HG02763 (cell line): ENCODE measurements around the gene TXNDC12.
A peak's percentile ranks its signal among the peaks of the same experiment; 100 is the strongest.
"Not testable (repeated sequence)": the region's sequence is repeated elsewhere in the genome, so short reads cannot be mapped to it uniquely, and the experiment has no call there.

Experiments
- ATAC-seq: cut with Tn5 transposase; IDR thresholded peaks from one replicate; pipeline ENCODE4 v1.9.1; 2021; ENCODE audit warnings: mild to moderate bottlenecking, moderate library complexity; ENCODE audit not compliant: unreplicated experiment

The TXNDC12 gene

GRCh38 chr1:52055066-52055865, at the start of gene TXNDC12:
TXNDC12 (minus strand) TSS chr1:52055191; CDS start chr1:52055096, 95 bp downstream.
- peak; percentile 49 for ATAC-seq

GRCh38 chr1:52102336-52103013, 47.5 kb upstream of the TXNDC12 start:
- no peak for ATAC-seq

- ATAC-seq = no peak
These were observed 43.3 kb upstream of the TXNDC12 start for GRCh38 chr1:52098139-52098871.

GRCh38 chr1:52096216-52096615, 41.2 kb upstream of the TXNDC12 start:
- ATAC-seq = no peak

- not testable (repeated sequence) for ATAC-seq
These were observed 39.3 kb upstream of the TXNDC12 start for GRCh38 chr1:52094300-52094699.

GRCh38 chr1:52087892-52088291, 32.9 kb upstream of the TXNDC12 start:
- ATAC-seq = not testable (repeated sequence)

GRCh38 chr1:52080014-52080415, 25.0 kb upstream of the TXNDC12 start:
- ATAC-seq = no peak

GRCh38 chr1:52077277-52077676, 22.3 kb upstream of the TXNDC12 start:
- ATAC-seq = not testable (repeated sequence)

- ATAC-seq = no peak
These were observed 17.3 kb upstream of the TXNDC12 start for GRCh38 chr1:52072291-52072690.

- ATAC-seq = no peak
These were observed 15.7 kb upstream of the TXNDC12 start for GRCh38 chr1:52070704-52071103.

GRCh38 chr1:52063192-52063591, 8.2 kb upstream of the TXNDC12 start:
- no peak for ATAC-seq

- no peak for ATAC-seq
These were observed 5.8 kb upstream of the TXNDC12 start for GRCh38 chr1:52060822-52061221.

GRCh38 chr1:52059888-52060287, 4.9 kb upstream of the TXNDC12 start:
- ATAC-seq = no peak

- ATAC-seq = no peak
These were observed 4.3 kb upstream of the TXNDC12 start for GRCh38 chr1:52059321-52059720.

- ATAC-seq = no peak
These were observed 3.0 kb upstream of the TXNDC12 start for GRCh38 chr1:52057876-52058415.

- no peak for ATAC-seq
These were observed 2.3 kb upstream of the TXNDC12 start for GRCh38 chr1:52057255-52057654.

- ATAC-seq = no peak
These were observed 1.9 kb upstream of the TXNDC12 start for GRCh38 chr1:52056937-52057231.

- ATAC-seq = peak; percentile 75
These were observed 1.4 kb upstream of the TXNDC12 start, which contains the start of gene BTF3L4 for GRCh38 chr1:52056163-52056936. BTF3L4 (plus strand) TSS chr1:52056295; CDS start chr1:52059848, 3,553 bp downstream.

- no peak for ATAC-seq
These were observed 823 bp upstream of the TXNDC12 start for GRCh38 chr1:52055866-52056162.

GRCh38 chr1:52054496-52055065, 410 bp downstream of the TXNDC12 start:
- ATAC-seq = no peak
